GM12864 (cell line): ENCODE results near the gene ABCA13.

Experiments
- DNase-seq: peaks from one replicate; pipeline ENCODE4 v3.0.0-alpha.2; 2011; ENCODE audit warnings: low read depth
- H3K4me3 ChIP-seq: 2 replicates; pipeline ENCODE4 v1.5.1; 2011; ENCODE audit warnings: mild to moderate bottlenecking, low read depth, low read length, control low read depth
- CTCF ChIP-seq: IDR thresholded peaks from 2 replicates; pipeline ENCODE4 v1.5.1; 2011; ENCODE audit warnings: low read depth, mild to moderate bottlenecking, moderate library complexity, low read length, control low read depth, inconsistent platforms; ENCODE audit errors: missing control alignments

ABCA13 gene

GRCh38 chr7:48355346-48355745 lies 184.1 kb downstream of the ABCA13 start:
- no peak for DNase-seq
- no peak overlapping the region for H3K4me3 ChIP-seq
- no peak for TF ChIP-seq CTCF

GRCh38 chr7:48360574-48360973 lies 189.3 kb downstream of the ABCA13 start:
- no peak for DNase-seq
- TF ChIP-seq CTCF: no peak
- H3K4me3 ChIP-seq: no peak overlapping the region

GRCh38 chr7:48363174-48363573 lies 191.9 kb downstream of the ABCA13 start:
- DNase-seq: no peak
- no peak overlapping the region for H3K4me3 ChIP-seq
- no peak for TF ChIP-seq CTCF

GRCh38 chr7:48365010-48365409 lies 193.8 kb downstream of the ABCA13 start:
- DNase-seq: no peak
- no peak overlapping the region for H3K4me3 ChIP-seq
- no peak for TF ChIP-seq CTCF

- H3K4me3 ChIP-seq: no peak overlapping the region
- DNase-seq: no peak
- TF ChIP-seq CTCF: no peak
Observed at GRCh38 chr7:48366096-48366495, 194.8 kb downstream of the ABCA13 start.

GRCh38 chr7:48376263-48376662 lies 205.0 kb downstream of the ABCA13 start:
- TF ChIP-seq CTCF: no peak

GRCh38 chr7:48380921-48381320 lies 209.7 kb downstream of the ABCA13 start:
- H3K4me3 ChIP-seq: no peak overlapping the region
- TF ChIP-seq CTCF: no peak
- no peak for DNase-seq

More at GRCh38 chr7:48376263-48376662, 205.0 kb downstream of the ABCA13 start:
- no peak overlapping the region for H3K4me3 ChIP-seq
- DNase-seq: no peak
